SKM-1 (cell line): Measurements from ENCODE around the gene FMNL2.

Experiments used
- DNase-seq: peaks from one replicate; lab custom pipeline; 2025; ENCODE audit not compliant: unreplicated experiment; lab: John Stamatoyannopoulos, UW

The FMNL2 gene

DNA sequence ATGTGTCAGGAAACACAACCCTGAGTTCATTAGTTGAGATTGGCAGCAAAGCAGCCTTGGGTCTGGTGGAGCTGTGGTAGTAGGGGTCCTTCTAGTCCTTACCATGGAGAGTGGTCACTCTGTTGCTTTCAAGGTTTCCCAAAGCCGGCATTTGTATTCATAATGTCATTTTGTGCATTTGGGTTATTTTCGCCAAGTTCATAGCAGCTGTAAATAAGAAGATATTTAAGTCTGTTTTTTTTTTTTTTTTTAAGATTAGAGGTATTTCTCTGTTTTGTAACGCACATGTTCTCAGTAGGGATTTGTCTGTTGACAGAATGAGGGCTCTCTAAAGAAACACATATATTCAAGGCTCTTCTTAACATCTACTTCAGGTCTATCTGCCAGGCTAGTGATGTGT, 268.2 kb downstream of the FMNL2 start:
- no peak for DNase-seq

DNA sequence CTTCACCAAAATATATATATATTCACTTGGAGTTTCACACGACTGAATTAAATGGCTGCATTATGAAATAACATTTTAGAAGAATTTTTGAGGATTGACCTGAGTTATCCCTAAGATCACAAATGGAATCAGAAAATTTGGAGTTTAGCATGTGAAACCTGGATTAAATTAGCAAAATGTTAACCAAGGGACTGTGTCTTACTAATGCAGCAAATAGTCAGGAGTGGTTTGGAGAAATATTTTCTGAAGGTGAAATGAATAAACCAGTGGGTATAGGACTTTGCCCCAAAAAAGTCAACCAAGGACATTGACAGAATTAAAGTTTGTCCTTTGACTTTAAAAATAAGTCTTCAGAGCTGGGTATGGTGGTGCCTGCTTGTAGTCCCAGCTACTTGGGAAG, 271.1 kb downstream of the FMNL2 start:
- DNase-seq, result no peak

DNA sequence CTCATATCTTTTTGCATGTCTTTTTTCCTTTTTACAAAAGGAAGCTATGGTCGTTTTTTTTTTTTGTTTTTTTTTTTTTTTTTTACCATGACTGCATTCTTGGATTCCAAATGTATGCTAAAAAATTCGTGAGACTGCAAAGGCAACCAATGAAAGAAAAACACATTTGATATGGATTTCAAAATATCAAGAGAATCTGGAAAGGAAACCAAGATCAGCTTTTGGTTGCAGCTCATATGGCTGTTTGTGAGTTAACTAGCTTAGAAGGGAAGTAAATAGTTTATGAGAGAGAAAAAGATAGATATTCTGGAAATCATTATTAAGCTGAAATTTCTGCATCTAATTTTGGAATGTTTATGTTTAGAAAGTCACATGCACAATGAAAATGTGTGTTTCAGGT, 272.0 kb downstream of the FMNL2 start:
- no peak for DNase-seq

DNA sequence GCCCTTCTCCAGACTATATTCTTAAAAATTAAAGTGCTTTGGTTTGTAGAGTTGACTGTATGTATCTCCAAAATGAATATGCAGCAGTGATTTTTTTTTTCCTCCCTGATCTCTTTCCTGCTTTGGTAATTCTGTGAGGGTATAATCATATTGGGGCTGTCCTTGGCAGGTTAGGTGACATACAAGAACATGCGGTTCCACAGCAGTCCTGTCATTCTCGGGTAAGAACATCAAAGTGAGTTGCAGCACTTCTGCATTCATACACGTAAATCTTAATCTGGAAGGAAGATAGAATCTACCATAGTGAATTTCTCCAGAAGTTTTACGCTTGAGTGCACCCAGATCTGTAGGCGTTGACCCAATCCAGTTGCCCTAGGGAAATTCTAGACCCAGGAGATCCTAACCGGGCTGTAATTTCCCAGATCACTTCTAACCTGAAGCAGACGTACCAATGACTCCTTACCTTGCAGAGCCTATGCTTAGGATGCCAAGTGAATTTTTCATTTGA, 272.9 kb downstream of the FMNL2 start:
- DNase-seq, result no peak

DNA sequence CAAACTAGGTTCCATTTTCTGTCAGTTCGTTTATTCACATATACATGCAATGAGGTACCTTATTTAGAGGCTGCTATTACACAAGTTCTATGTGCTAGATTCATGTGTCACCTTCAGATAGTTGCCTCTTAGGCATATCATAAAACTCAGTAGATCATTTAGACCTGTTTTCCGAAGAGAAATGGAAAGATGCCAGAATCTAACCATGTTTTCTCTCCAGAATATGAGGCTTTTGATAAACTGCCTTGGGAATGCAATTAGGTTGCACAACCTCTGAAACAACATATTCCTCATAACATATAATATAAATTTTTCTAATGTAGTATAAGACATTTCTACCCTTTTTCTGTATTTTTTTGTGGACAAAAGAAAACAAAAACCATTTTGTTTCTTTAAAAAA, 274.2 kb downstream of the FMNL2 start:
- DNase-seq, result no peak

DNA sequence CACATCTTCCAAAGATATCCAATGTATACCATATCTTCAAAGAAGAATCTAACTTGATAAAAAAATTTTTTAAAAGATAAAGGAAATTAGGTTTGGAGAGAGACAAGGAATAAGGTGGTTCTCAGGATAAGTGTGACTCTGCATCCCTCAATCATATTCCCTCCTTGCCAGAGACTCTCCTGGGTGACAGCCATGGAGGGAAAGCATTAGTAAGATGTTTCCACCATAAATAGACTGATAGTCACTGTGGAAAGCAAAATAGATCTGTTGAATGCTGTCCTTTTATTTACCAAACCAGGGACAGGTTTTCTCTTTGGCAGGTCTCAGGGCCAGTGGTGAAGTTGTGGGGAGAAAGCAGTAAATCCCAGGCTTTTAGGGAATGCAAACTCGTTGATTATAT, 274.7 kb downstream of the FMNL2 start:
- no peak for DNase-seq

DNA sequence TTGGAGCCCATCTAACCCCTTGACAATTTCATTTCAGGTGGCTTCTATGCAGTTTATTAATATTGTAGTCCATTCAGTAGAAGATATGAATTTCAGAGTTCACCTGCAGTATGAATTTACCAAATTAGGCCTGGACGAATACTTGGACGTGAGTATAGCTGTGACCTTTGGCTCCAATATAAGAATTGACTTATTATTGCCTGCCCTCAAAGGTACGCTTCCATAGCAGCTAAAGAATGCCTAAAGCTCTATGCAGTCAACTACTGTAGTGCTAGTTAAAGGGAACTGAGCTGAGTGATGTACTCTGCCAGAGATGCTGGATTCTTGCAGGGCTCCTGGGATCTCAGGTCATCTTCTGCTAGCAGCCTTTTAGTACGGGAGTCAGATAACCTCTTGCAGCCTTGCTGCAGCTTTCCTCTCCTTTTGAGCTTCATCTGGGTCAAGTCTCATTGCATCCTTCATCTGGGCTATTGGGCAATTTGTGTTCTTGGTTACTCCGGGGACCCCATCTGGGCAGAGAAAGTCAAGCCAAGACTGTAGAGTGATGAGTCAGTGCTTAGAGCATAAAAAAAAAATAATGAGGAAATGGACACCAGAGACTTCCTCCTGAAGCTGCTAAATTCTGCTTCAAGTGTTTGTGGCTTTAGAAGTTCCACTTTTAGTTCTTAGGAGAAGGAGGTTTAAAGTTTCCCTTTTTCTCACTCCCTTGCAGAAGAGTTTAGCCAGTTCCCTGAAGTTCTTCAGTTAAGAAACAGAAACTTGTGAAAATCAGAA, 276.7 kb downstream of the FMNL2 start:
- peak; percentile 97 for DNase-seq

DNA sequence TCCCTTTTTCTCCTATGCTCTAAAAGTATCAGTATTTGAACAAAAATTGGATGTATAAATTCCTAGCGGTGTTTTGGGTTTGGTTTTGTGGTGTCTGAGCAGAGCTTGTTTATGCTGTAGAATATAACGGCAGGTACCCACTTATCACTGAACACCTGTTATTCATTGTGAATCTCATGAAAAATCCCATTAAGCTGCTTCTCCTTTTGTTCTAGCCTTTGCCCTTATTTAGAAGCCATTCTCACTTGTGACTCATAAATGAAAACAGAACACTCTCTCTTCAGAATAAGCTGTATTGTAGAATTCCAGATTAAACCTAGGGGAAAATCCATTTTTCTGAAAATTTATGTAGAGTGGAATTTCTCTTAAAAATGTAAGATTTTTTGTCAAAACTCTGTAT, 278.3 kb downstream of the FMNL2 start:
- DNase-seq, result no peak

DNA sequence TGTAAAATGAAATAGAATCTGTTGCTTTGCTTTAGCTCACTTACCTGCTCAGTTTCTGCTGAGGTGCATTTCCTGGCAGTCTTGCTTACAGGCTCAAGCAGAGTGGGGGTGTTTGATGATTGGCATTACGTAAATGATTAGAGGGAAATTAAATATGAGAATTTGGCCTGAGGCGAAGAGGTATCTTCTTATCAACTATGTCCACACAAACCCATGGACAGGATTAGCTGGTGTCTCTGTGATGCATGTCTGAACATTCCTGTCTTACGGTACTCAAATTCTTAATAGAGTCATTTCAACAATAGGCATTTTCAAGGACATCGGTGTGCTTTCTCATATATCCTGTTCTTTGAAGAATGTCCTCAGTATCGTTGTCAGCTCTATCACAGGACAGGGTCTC, 280.2 kb downstream of the FMNL2 start:
- no peak for DNase-seq

DNA sequence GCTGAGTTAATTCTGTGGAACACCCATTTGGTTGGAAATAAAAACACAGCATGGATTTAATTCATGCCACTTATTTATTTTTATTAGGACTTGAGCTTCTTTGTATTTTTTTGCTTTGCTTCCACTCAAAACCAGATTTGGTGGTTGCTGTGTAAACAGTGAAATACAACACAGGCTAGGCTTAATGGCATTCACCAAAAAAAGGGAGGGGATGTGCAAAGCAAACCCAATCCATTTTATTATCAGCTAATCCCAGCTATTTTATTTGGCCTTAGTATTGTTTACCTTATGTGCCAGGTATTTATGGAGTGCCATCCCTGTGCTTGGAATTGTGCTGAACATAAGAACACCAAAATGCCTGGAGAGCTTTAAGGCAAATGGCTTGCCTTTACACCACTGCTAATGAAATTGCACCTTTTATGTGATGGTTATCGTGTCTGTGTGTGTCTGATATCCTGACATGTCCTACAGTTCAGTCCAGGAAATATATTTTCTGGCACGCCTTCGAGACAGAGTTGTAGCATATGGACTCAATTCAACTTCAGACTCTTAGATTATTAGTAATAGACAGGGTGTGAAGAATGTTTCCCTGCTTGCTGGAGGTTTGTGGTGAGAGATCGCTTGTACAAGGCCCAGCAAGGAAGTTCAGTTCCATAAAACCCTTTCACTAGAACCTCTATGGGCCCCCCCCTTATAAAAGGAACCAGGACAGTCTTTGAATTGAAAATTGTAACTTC, 282.6 kb downstream of the FMNL2 start:
- no peak for DNase-seq

DNA sequence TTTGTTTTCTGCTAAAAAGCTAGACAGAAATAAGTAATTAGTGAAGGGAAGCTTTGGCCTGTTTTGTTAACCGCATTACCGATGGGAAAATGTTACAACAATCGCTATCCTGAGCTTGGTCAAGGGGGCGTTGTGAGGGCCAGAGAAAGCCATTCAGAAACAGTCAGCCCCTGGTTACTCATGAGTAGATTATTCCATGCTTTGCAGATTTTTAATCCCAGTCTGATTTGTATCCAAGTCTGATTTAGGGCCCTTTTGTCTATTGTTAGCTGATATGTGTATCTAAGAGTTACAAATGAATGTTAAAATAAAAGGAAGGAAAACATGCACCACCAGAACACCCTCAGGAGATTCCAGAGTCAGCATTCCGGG, 283.2 kb downstream of the FMNL2 start:
- no peak for DNase-seq

DNA sequence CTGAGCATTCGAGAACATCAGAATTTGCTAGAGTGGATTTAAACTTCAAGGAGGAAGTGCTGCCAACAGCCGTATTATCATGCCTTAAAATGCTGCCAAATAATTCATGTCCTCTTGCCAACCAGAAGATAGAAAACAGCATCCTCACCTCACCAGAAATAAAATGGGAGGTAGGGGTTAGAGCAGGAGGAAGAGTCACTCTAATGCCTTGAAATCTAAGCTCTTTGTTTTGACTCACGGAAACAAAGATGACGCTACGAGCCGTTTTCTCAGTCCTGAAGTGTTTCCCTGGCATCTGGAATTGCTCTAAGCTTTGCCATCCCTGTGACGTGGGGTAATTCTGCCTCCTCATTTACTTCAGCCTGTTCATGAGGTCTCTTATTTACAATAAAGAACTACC, 285.2 kb downstream of the FMNL2 start:
- no peak for DNase-seq

DNA sequence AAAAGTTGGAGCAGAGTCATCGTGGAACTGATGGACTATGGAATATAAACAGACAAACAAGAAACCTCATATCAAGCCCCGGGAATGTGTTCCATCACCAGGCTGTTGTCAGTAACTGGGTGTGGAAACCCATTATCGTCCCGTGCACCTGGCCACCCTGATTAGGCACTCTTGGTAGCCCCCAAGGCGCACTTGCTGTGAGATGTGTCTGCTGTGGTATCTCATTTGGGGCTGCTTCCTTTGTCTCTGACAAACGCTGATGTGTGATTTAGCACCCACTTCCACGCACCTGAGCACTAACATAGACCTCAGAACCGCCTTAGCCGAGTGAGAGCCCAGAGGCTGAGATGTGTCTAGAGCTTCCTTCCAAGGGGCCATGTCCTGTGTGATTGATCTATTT, 286.0 kb downstream of the FMNL2 start:
- DNase-seq, result no peak

DNA sequence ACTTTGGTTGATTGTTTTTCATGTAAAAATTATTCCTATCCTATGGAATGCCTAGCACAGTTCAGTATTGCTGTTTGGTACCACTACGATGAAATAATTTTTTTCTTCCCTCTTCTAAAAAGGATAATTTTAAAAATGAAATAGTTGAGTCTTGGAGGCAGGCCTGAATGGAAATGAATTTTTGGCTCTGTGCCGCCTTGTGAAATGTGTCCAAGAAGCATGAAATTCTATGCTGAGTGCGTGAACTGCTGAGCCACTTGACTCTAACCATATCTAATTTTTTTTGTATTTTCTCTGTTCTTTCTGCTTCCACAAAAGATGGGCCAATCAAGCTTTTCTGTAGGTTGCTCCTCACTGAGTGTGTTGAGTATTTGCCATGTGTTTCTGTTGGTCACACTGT, 287.2 kb downstream of the FMNL2 start:
- DNase-seq, result no peak

DNA sequence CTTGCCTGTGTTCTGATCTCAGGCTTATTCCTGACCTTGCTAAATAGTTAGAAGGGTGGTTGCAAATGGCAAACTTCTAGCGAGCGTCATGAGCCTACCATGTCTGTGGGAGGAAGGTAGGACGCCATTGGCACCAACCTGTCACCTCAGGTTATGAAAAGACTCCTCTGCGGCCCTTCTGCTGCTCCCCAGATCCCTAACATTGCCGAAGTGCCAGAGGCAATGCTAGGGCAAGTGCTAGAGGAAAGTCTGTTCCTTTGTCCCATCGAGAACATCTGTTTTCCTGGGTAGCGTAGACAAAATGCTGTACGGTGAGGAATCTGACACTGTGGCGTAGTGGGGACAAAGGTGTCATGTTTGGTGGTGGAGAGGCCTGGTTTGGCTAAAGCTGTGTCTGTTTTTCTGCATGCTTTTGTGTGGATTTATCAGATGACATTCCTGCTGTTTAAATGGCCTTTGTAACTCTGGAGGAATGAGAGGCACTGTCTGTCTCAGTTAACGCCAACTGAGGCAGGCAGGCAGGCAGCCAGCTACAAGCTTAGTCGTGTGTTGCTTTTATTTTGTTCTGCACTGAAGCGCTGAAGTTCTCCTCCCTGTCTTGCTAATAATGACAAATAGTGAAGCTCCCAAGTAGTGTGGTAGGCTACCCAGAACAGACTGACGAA, 288.2 kb downstream of the FMNL2 start:
- DNase-seq, result no peak

DNA sequence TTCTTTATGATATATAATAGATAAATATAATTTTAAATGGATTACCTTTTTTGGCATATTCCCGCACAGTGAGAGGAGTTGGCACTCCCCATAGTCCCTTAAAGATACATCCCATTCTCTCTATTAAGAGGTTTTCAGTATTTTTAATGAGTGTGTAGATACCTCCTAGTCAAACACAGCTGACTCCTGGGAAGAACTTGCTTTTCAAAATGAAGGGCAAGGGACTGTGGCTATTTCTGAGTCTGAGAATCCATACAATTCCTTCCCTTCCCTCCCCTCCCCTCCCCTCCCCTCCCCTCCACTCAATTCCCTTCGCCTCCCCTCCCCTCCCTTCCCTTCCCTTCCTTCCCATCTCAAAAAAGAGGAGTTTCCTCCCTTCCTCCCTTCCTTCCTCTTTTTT, 288.8 kb downstream of the FMNL2 start:
- DNase-seq, result no peak

DNA sequence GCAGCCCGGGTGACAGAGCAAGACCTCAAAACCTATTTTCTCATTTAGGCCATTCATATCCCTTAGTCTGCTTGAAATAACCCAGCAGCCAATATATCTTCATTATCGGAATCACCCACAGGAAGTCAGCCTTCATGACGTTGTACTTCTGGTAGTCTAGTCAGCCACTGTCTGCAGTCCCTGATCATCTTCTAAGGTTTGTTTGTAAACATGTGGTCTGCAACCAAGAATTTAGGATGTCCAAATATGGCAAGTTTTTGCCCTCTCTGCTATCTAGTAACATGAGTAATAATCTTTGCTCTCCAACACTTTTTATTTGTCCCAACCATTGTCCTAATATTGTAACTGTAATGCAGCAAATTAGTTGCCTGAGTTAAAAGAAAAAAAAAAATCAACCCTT, 289.8 kb downstream of the FMNL2 start:
- no peak for DNase-seq

DNA sequence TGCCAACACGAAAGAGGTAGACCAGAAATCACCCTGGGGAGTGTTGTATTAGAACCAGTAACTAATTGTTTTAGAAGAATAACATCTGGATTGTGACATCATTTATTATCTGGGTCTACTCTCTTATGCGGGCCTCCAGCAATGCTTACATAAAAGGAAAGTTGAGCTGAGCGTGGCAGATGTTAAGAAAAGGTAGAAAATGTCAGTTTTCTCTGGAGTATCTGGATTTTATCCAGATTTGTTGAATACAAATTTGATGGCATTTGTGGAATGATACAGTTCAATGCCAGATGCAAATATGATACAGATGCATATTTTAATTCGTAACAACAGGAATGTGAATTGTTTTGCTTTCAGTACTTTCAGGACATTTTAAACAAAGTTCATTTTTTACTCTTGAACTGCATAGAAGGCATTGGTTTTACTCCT, 292.0 kb downstream of the FMNL2 start:
- no peak for DNase-seq

DNA sequence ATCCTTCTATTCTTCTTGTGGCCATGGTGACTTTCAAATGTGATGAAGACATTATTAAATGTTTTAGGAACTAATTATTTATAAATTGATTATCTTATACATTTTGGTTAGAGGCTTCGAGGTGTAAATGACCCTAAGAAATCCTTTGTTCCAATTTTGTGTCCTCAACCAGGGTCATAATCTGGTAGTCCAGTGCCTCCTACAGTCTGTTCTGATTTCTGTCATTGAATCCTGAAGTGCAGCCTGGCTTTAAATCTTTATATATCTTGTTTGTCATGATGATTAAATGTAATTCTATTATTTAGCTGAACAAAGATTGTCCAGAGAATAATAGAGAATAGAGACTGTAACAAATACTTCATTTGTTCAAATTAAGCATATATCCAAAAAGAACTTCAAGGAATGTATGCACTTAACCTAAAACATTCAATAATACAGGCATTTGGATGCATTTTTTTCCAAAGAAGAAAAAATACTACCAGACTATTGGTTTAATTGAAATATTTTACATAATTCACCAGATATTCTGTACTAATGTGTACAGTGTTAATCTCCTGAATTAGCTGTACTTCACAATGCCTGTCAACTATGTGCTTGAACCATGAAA, 292.5 kb downstream of the FMNL2 start:
- no peak for DNase-seq

DNA sequence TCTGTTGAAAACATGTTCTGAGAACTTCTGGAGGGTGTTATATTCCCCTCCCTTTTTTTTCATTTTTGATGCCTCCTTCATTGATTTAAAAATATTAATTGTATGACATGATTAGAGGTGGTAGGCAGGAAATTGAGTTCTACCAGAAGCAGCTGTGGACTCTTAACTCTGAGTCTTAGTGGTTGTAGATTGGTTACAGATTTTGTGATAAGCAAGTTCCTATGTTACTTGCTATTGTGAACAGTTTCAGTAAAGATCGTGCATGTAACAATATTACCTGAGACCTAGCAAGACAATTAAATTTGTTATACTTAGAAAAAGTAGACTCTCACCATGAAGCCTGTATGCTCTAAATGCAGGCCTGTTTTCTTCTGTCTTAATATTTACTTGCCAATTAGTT, 294.2 kb downstream of the FMNL2 start:
- no peak for DNase-seq

DNA sequence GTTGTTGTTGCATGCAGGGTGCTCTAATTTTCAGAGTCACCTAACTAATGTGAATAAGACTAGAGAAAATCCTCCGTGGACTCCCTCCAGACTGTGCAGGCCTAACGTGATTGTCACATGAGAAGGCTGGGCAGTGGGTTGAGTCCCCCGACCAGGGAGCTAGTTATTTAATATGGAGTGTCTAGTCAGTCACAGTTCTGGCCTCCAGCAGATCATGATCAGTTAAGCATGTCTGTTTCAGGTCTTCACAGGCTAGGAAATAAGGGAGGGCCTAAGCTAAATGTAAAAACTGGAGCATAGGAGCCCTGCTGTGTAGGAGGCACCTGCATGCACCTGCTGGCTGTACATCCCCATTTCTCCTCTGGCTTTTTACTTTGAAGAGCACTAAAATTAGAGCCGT, 295.5 kb downstream of the FMNL2 start:
- no peak for DNase-seq

DNA sequence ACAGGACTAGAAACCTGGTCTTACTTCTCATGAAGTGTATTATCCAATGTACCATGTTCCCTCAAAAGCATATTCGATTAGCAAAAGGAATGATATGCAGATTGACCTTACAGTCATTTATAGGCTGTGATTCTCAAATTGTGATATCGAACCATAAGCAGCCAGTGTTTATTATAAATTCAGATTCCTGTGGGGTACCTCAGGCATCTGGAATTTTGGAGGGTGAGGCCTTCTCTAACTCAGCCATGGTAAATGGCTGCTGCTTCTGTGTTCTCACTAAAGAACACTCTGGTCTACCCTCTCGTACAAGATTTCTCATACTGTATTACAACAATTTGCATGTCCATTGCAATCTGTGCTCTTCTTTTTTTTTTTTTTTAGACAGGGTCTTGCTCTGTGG, 297.8 kb downstream of the FMNL2 start:
- no peak for DNase-seq
